Keratinocyte (primary cell): Measurements from ENCODE around the gene ZNF407. TPM values are rescaled to one million over a fixed set of nuclear protein-coding genes. Genes with fewer than 3 reads are reported as not detected.

Experiments
- DNase-seq: peaks from one replicate; pipeline ENCODE4 v3.0.0-alpha.2; 2011; ENCODE audit warnings: low read depth, missing footprints, low spot score
- FAIRE-seq: peaks from 2 replicates; lab custom pipeline; 2011; peaks lifted over from hg19 to GRCh38; lab: Jason Lieb, UNC
- H2AFZ ChIP-seq: 2 replicates; pipeline ENCODE4 v1.6.0; 2012; ENCODE audit warnings: low read length, control low read depth, inconsistent platforms; ENCODE audit not compliant: control insufficient read depth
- H3K27ac ChIP-seq: 2 replicates; pipeline ENCODE4 v1.5.1; 2011; ENCODE audit warnings: low read length; ENCODE audit not compliant: control insufficient read depth, insufficient read depth
- H3K27me3 ChIP-seq: 3 replicates; pipeline ENCODE4 v1.6.0; 2011; ENCODE audit warnings: low read length; ENCODE audit not compliant: control insufficient read depth, insufficient read depth; ENCODE audit errors: extremely low read depth
- H3K36me3 ChIP-seq, 2 experiments: 2 replicates in 1 of 2; 3 replicates in 1 of 2; pipeline ENCODE4 v1.5.1; 2011; ENCODE audit warnings: low read length in 2 of 2, mild to moderate bottlenecking in 1 of 2; ENCODE audit not compliant: control insufficient read depth in 2 of 2, insufficient read depth in 2 of 2; ENCODE audit errors: extremely low read depth in 1 of 2
- H3K4me1 ChIP-seq: 3 replicates; pipeline ENCODE4 v1.5.1; 2011; ENCODE audit warnings: low read length; ENCODE audit not compliant: control insufficient read depth, insufficient read depth; ENCODE audit errors: extremely low read depth
- H3K4me2 ChIP-seq: 3 replicates; pipeline ENCODE4 v1.6.0; 2011; ENCODE audit warnings: low read depth, low read length; ENCODE audit not compliant: control insufficient read depth, insufficient read depth; ENCODE audit errors: extremely low read depth
- H3K4me3 ChIP-seq, 3 experiments: fragments of 200-600 bp in 1 of 3; sonication (generic) in 1 of 3; 2 replicates in 2 of 3; 3 replicates in 1 of 3; pipeline ENCODE4 v1.5.1; 2011 to 2016; ENCODE audit warnings: low read length in 3 of 3, mild to moderate bottlenecking in 3 of 3, control low read depth in 2 of 3, inconsistent platforms in 1 of 3, low read depth in 1 of 3, mixed read lengths in 1 of 3, mixed run types in 1 of 3, moderate library complexity in 1 of 3; ENCODE audit not compliant: control insufficient read depth in 2 of 3, insufficient read depth in 2 of 3; ENCODE audit errors: extremely low read depth in 1 of 3
- H3K79me2 ChIP-seq: 2 replicates; pipeline ENCODE4 v1.6.0; 2012; ENCODE audit warnings: low read length; ENCODE audit not compliant: control insufficient read depth, insufficient read depth
- H3K9ac ChIP-seq: 3 replicates; pipeline ENCODE4 v1.6.0; 2011; ENCODE audit warnings: low read length; ENCODE audit not compliant: control insufficient read depth, insufficient read depth; ENCODE audit errors: extremely low read depth
- H3K9me1 ChIP-seq: 3 replicates; pipeline ENCODE4 v1.6.0; 2011; ENCODE audit warnings: low read length; ENCODE audit not compliant: control insufficient read depth, insufficient read depth; ENCODE audit errors: extremely low read depth
- H3K9me3 ChIP-seq: 2 replicates; pipeline ENCODE4 v1.5.1; 2012; ENCODE audit warnings: low read depth, low read length; ENCODE audit not compliant: control insufficient read depth
- H4K20me1 ChIP-seq: 3 replicates; pipeline ENCODE4 v1.6.0; 2011; ENCODE audit warnings: low read length; ENCODE audit not compliant: control insufficient read depth, insufficient read depth; ENCODE audit errors: extremely low read depth
- CTCF ChIP-seq, 3 experiments: IDR thresholded peaks in 1 of 3; conservative IDR thresholded peaks in 1 of 3; optimal IDR thresholded peaks in 1 of 3; 2 replicates in 2 of 3; 3 replicates in 1 of 3; pipeline versions ENCODE3 to v1.5.1; 2011; ENCODE audit warnings: low read length in 3 of 3, mild to moderate bottlenecking in 3 of 3, moderate library complexity in 2 of 3, control low read depth in 1 of 3, inconsistent platforms in 1 of 3; ENCODE audit not compliant: insufficient read depth in 2 of 3; ENCODE audit errors: extremely low read depth in 1 of 3
- EZH2 ChIP-seq: IDR thresholded peaks from one replicate; pipeline ENCODE4 v1.6.1; 2012; ENCODE audit warnings: inconsistent platforms, mild to moderate bottlenecking, low read length, moderate library complexity
- dilution Hi-C: fragments of 300-500 bp; cut with MboI; formaldehyde crosslinking; loops from one replicate; pipeline ENCODE4 v1.7.0; 2020; ENCODE audit warnings: low sequenced_read_pairs; ENCODE audit not compliant: extremely low pct_ligation_motif_present
- polyA plus RNA-seq, 5 experiments: library from polyadenylated mRNA; depleted of rRNA in 3 of 5; stranded (reverse) in 3 of 5; stranded (forward) in 1 of 5; unstranded in 1 of 5; fragments of >200 nt; gene quantifications; 1 replicate in 1 of 5; 2 replicates in 3 of 5; 3 replicates in 1 of 5; pipeline versions ENCODE4 v1.2.1 to v1.2.3, GENCODE V29; 2011 to 2012; ENCODE audit warnings: missing spikeins in 2 of 5, low read depth in 1 of 5, low replicate concordance in 1 of 5

ZNF407 gene
- polyA plus RNA-seq, 1 donor (not counting 4 experiments of a cell fraction or from before 2014, with no cell fraction given) = 3.8 TPM

GRCh38 chr18:74818516-74819175, 221.0 kb downstream of the ZNF407 start:
- DNase-seq (no peak), FAIRE-seq (no peak)
- H2AFZ ChIP-seq = no peak overlapping the region
- H3K4me1 ChIP-seq = no peaks in the 10 kb centered on the region
- no peak overlapping the region for H3K9ac ChIP-seq
- H3K9me3 ChIP-seq = peaks cover 2% of the 10 kb centered on the region
- TF ChIP-seq EZH2 (no peak), CTCF (optimal IDR thresholded peaks at IDR 0.05 in 1 of 3, IDR thresholded peaks at IDR 0.05 in 1 of 3, conservative IDR thresholded peaks at IDR 0.05 in 1 of 3; ENCODE audit: extremely low read depth in 1 of 3, insufficient read depth in 2 of 3, low read length in 3 of 3) (no peak)
- H3K27ac ChIP-seq = no peak overlapping the region
- H3K27me3 ChIP-seq = no peaks in the 10 kb centered on the region
- dilution Hi-C loops = no loop called here
- no peaks in the 10 kb centered on the region for H3K36me3 ChIP-seq
- H4K20me1 ChIP-seq = no peaks in the 10 kb centered on the region
- no peaks in the 10 kb centered on the region for H3K79me2 ChIP-seq
- no peaks in the 10 kb centered on the region for H3K9me1 ChIP-seq
- no peak overlapping the region for H3K4me3 ChIP-seq
- H3K4me2 ChIP-seq = no peak overlapping the region

- dilution Hi-C loops = no loop called here
These were observed 221.9 kb downstream of the ZNF407 start for GRCh38 chr18:74819433-74820059.

More at GRCh38 chr18:74819433-74820059, 221.9 kb downstream of the ZNF407 start:
- no peak overlapping the region for H3K27ac ChIP-seq
- H3K9me3 ChIP-seq = no peaks in the 10 kb centered on the region
- no peak for DNase-seq
- no peaks in the 10 kb centered on the region for H4K20me1 ChIP-seq
- no peak overlapping the region for H3K9ac ChIP-seq
- TF ChIP-seq EZH2 (no peak), CTCF (optimal IDR thresholded peaks at IDR 0.05 in 1 of 3, IDR thresholded peaks at IDR 0.05 in 1 of 3, conservative IDR thresholded peaks at IDR 0.05 in 1 of 3; ENCODE audit: extremely low read depth in 1 of 3, insufficient read depth in 2 of 3, low read length in 3 of 3) (peak; percentile 66 to 72 (median 70))
- no peak overlapping the region for H2AFZ ChIP-seq
- FAIRE-seq = no peak
- no peak overlapping the region for H3K4me3 ChIP-seq
- H3K27me3 ChIP-seq = no peaks in the 10 kb centered on the region
- no peak overlapping the region for H3K4me2 ChIP-seq
- no peaks in the 10 kb centered on the region for H3K79me2 ChIP-seq
- no peaks in the 10 kb centered on the region for H3K9me1 ChIP-seq
- no peaks in the 10 kb centered on the region for H3K36me3 ChIP-seq
- H3K4me1 ChIP-seq = no peaks in the 10 kb centered on the region
